ENCODE data around the gene PLXNA4.

DNA sequence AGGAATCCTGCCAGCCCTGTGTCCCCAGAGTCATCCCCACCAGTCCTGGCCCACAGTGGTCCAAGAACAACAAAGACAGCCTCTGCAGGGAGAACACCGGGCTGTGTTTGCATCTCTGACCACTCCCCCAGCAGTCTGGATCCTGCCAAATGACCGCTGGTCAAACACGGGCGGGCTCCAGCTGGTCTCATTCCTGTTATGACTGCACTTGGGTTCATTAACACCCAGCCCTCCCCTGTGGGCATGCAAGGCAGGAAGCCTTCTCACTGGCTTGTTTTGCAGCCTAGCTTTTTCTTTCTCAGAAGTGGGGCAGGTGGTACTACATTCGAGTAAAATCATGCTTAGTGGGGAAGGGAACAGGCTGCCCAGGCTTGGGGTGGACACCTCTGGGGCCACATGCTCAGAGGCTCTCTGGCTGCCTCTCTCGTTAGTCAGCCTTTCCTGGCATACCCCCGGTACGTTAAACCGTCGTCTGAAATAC is 190.0 kb downstream of the PLXNA4 start:
- TF ChIP-seq, protein P1, sequence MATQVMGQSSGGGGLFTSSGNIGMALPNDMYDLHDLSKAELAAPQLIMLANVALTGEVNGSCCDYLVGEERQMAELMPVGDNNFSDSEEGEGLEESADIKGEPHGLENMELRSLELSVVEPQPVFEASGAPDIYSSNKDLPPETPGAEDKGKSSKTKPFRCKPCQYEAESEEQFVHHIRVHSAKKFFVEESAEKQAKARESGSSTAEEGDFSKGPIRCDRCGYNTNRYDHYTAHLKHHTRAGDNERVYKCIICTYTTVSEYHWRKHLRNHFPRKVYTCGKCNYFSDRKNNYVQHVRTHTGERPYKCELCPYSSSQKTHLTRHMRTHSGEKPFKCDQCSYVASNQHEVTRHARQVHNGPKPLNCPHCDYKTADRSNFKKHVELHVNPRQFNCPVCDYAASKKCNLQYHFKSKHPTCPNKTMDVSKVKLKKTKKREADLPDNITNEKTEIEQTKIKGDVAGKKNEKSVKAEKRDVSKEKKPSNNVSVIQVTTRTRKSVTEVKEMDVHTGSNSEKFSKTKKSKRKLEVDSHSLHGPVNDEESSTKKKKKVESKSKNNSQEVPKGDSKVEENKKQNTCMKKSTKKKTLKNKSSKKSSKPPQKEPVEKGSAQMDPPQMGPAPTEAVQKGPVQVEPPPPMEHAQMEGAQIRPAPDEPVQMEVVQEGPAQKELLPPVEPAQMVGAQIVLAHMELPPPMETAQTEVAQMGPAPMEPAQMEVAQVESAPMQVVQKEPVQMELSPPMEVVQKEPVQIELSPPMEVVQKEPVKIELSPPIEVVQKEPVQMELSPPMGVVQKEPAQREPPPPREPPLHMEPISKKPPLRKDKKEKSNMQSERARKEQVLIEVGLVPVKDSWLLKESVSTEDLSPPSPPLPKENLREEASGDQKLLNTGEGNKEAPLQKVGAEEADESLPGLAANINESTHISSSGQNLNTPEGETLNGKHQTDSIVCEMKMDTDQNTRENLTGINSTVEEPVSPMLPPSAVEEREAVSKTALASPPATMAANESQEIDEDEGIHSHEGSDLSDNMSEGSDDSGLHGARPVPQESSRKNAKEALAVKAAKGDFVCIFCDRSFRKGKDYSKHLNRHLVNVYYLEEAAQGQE (IDR thresholded peaks at IDR 0.05; ENCODE audit: insufficient read depth in 1 of 2, low read depth in 2 of 2, low read length in 2 of 2) = 0 out of 4 replicates have a peak, but pooled peaks of 1 of the 2 experiments have one; percentile 32
- TF ChIP-seq TAF1 (IDR thresholded peaks at IDR 0.05; ENCODE audit: borderline replicate concordance, insufficient read depth, low read length) (no peak), POLR2AphosphoS5 (IDR thresholded peaks at IDR 0.05; ENCODE audit: low read depth, low read length) (no peak), SIN3A (IDR thresholded peaks at IDR 0.05; ENCODE audit: borderline replicate concordance, insufficient read depth, low read length) (peak; percentile 81; the same call in 1 of the 2 replicates)
